Testis (tissue), 3 donors: ENCODE data around the gene VAT1. TPM values are rescaled to one million over a fixed set of nuclear protein-coding genes. Genes with fewer than 3 reads are reported as not detected.

Experiments
- DNase-seq: peaks from one replicate; pipeline ENCODE4 v3.0.0-alpha.2; 2019
- H3K27ac ChIP-seq, 2 donors: fragments of 200-600 bp; sonication (generic); one replicate each; pipeline ENCODE4 v1.5.1; 2019
- H3K27me3 ChIP-seq: fragments of 200-600 bp; sonication (generic); one replicate; pipeline ENCODE4 v1.5.1; 2019
- H3K36me3 ChIP-seq: fragments of 200-600 bp; sonication (generic); one replicate; pipeline ENCODE4 v1.5.1; 2017; ENCODE audit warnings: low read depth; ENCODE audit errors: missing control alignments
- H3K4me1 ChIP-seq: fragments of 200-600 bp; sonication (generic); one replicate; pipeline ENCODE4 v1.5.1; 2019
- H3K4me3 ChIP-seq, 2 donors: fragments of 200-600 bp; sonication (generic); one replicate each; pipeline ENCODE4 v1.5.1; 2017 to 2019
- H3K9me3 ChIP-seq: fragments of 200-600 bp; sonication (generic); one replicate; pipeline ENCODE4 v1.5.1; 2017
- POLR2A ChIP-seq: fragments of 450-650 bp; IDR thresholded peaks from one replicate; pipeline ENCODE4 v1.6.1; 2017; ENCODE audit warnings: antibody characterized with exemption, mild to moderate bottlenecking, moderate library complexity
- WGBS, 2 donors: methylation state at CpG; one replicate each; pipeline ENCODE4 v1.1.5; 2018; 5-methylcytosine and 5-hydroxymethylcytosine counted together
- intact Hi-C: fragments of 100-400 bp; cut with DNase I; formaldehyde crosslinking; loops from one replicate; pipeline ENCODE4 v1.15.1; 2023; ENCODE audit warnings: low total_unique reads
- polyA plus RNA-seq: library from polyadenylated mRNA; stranded (reverse); fragments of 350-450 nt; fragmentation: Illumina TruSeq; extraction: RNeasy Lipid Tissue Mini Kit (QIAGEN cat#74804); gene quantifications from one replicate; pipeline ENCODE4 v1.2.3, GENCODE V29; 2014; ENCODE audit warnings: low read depth, low replicate concordance; ENCODE audit not compliant: insufficient read depth
- total RNA-seq, 2 donors: library from RNA; depleted of rRNA; stranded (reverse); fragments of >200 nt; gene quantifications; one replicate each; pipeline ENCODE4 v1.2.3, GENCODE V29; 2016
- TF ChIP-seq, protein P1 (sequence below), 3 experiments: fragments of 450-650 bp in 2 of 3; fragments of 200-600 bp in 1 of 3; sonication (generic) in 1 of 3; IDR thresholded peaks; one replicate each; pipeline ENCODE4 v1.5.1; 2016 to 2019; ENCODE audit warnings: antibody characterized with exemption in 3 of 3, mild to moderate bottlenecking in 2 of 3, moderate library complexity in 1 of 3

VAT1 gene
- total and polyA plus RNA-seq, 3 donors from 2014 or later: 201 to 277 (median 204) TPM

DNA sequence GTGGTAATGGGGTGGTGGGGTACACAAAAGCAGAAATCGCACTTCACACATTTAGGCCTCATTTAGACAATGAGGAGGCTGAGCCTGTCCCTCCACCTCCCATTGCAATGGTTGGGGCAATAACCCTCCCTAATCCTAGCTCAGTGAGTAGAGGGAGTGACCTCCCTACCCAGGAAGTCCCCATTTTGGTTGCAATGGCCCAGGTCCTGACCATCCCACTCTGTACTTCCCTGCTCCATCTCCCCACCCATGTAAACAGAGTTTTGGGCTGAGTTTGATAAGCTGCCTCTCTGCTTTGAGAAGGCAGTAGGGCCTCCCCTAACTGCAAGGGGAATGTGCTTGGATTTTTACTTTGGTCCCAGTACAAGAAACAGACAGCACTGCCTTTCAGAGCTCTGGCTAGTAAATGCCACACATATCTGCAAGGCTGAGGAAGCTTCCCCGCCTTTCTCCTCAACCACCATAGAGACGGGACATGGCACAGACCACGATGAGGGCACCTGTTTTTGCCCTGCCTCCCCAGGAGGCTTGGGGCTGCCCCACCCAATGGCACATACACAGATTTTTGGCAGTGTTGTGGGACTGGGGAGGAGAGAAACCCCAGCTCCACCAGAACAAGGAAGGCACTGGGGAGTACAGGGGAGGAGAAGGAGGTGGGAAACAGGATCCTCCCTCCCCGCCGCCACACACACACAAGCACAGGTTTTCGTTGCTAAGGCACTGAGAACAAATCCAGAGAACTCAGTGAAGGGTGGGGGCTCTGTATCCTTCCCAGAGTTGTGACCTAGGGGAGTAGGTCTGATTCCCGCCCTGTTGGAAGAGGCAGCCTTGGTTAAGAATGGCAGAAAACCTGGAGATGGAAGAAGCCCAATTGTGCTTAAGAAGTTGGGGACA, 7.3 kb downstream of the VAT1 start:
- 60 to 69% methylated on average over 8 of the region's 8 CpGs for WGBS, 2 donors
- TF ChIP-seq POLR2A: no peak
- TF ChIP-seq, protein P1, sequence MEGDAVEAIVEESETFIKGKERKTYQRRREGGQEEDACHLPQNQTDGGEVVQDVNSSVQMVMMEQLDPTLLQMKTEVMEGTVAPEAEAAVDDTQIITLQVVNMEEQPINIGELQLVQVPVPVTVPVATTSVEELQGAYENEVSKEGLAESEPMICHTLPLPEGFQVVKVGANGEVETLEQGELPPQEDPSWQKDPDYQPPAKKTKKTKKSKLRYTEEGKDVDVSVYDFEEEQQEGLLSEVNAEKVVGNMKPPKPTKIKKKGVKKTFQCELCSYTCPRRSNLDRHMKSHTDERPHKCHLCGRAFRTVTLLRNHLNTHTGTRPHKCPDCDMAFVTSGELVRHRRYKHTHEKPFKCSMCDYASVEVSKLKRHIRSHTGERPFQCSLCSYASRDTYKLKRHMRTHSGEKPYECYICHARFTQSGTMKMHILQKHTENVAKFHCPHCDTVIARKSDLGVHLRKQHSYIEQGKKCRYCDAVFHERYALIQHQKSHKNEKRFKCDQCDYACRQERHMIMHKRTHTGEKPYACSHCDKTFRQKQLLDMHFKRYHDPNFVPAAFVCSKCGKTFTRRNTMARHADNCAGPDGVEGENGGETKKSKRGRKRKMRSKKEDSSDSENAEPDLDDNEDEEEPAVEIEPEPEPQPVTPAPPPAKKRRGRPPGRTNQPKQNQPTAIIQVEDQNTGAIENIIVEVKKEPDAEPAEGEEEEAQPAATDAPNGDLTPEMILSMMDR (IDR thresholded peaks at IDR 0.05): no peak
- DNase-seq: no peak
- Histone ChIP-seq H3K4me1 (peaks cover 64% of the 10 kb centered on the region), H3K27ac (peak overlapping the region; percentile 18 to 65), H3K36me3 (no peaks in the 10 kb centered on the region), H3K27me3 (no peaks in the 10 kb centered on the region), H3K4me3 (no peak overlapping the region), H3K9me3 (no peaks in the 10 kb centered on the region)
- intact Hi-C loops: no loop called here

DNA sequence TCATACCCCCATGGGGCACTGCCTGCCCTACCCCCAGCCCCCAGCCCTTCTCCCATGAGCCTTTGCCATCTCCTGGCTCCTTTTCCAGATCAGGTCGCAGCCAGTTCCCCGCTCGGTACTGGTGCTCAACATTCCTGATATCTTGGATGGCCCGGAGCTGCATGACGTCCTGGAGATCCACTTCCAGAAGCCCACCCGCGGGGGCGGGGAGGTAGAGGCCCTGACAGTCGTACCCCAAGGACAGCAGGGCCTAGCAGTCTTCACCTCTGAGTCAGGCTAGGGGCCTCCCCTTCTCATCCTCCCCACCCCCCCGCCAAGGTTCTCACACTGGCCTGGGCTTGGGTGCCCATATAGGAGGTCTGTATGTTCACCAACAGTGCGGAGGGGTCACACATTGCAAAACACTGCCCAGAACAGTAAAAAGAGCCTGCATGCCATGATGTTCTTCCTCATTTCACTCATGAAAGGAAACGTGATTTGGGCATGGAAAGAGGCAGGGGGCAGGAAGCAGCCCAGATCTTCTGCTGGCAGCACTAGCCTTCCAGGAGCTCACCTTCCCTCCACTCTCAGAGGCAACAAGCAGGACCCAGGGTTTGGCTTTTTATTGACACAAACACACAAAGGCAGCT, 8.1 kb downstream of the VAT1 start:
- Histone ChIP-seq H3K27ac (no peak overlapping the region), H3K4me1 (peaks cover 57% of the 10 kb centered on the region)
- 60 to 77% methylated on average over 11 to 12 of the region's 12 CpGs for WGBS, 2 donors

DNA sequence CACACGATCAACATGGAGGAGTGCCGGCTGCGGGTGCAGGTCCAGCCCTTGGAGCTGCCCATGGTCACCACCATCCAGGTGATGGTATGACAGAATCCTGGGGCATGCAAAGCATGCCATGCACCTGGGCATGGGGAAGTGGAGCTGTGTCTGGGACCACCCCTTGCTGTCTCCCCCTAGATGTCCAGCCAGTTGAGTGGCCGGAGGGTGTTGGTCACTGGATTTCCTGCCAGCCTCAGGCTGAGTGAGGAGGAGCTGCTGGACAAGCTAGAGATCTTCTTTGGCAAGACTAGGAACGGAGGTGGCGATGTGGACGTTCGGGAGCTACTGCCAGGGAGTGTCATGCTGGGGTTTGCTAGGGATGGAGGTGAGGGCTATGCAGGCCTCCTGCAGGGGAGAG, 8.9 kb downstream of the VAT1 start:
- peaks cover 53% of the 10 kb centered on the region for H3K4me1 ChIP-seq
- no peak for TF ChIP-seq POLR2A
- no peak overlapping the region for H3K4me3 ChIP-seq
- H3K9me3 ChIP-seq: no peaks in the 10 kb centered on the region
- no peak overlapping the region for H3K27ac ChIP-seq
- no peak for DNase-seq
- H3K36me3 ChIP-seq: no peaks in the 10 kb centered on the region
- H3K27me3 ChIP-seq: no peaks in the 10 kb centered on the region
- intact Hi-C loops: no loop called here
- WGBS, 2 donors: 76 to 91% methylated on average over 4 to 8 of the region's 8 CpGs

More for the DNA sequence above, 8.1 kb downstream of the VAT1 start:
- Histone ChIP-seq H3K27me3 (no peaks in the 10 kb centered on the region), H3K9me3 (no peaks in the 10 kb centered on the region), H3K4me3 (no peak overlapping the region), H3K36me3 (no peaks in the 10 kb centered on the region)
- intact Hi-C loops: no loop called here
- no peak for DNase-seq
- TF ChIP-seq, protein P1 (IDR thresholded peaks at IDR 0.05): no peak
- no peak for TF ChIP-seq POLR2A

DNA sequence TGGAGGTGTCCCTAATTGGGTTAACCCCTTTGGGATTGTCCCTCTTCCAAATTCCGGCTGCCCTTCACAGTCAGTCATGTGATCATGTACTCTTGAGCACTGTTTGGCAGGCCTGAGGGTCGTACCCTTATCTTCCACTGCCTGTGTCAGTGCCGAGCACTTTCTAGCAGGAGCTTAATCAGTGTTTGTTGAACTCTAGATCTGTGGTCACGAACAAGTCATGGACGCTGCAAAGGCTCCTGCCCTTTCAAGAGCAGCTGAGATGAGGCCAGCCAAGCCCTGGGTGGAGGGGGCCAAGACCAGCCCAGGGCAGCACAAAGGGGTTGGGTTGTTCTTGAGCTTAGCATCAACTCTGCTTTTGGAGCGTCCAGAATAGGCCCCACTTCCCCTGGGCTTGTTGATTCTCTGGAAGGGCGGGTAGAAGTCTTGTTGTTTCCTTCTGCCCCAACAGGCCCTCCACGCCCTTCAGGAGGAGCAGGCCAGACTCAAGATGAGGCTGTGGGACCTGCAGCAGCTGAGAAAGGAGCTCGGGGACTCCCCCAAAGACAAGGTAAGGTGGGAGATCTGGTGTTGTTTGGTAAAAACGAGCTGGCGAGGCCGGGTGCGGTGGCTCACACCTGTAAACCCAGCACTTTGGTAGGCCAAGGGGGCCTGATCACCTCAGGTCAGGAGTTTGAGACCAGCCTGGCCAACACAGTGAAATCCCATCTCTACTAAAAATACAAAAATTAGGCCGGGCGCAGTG, 10.3 kb downstream of the VAT1 start:
- peaks cover 52% of the 10 kb centered on the region for H3K4me1 ChIP-seq
- TF ChIP-seq, protein P1 (IDR thresholded peaks at IDR 0.05): no peak
- TF ChIP-seq POLR2A: no peak
- H3K36me3 ChIP-seq: no peaks in the 10 kb centered on the region
- no peak for DNase-seq
- H3K27me3 ChIP-seq: no peaks in the 10 kb centered on the region
- 63 to 64% methylated on average over 15 of the region's 15 CpGs for WGBS, 2 donors
- H3K27ac ChIP-seq: peak overlapping the region in 1 of 2 donors; percentile 55
- intact Hi-C loops: no loop called here
- H3K4me3 ChIP-seq: no peak overlapping the region
- H3K9me3 ChIP-seq: no peaks in the 10 kb centered on the region
